ENCODE measurements around the gene PLEKHA6. TPM values are rescaled to one million over a fixed set of nuclear protein-coding genes. Genes with fewer than 3 reads are reported as not detected.

The PLEKHA6 gene, protein sequence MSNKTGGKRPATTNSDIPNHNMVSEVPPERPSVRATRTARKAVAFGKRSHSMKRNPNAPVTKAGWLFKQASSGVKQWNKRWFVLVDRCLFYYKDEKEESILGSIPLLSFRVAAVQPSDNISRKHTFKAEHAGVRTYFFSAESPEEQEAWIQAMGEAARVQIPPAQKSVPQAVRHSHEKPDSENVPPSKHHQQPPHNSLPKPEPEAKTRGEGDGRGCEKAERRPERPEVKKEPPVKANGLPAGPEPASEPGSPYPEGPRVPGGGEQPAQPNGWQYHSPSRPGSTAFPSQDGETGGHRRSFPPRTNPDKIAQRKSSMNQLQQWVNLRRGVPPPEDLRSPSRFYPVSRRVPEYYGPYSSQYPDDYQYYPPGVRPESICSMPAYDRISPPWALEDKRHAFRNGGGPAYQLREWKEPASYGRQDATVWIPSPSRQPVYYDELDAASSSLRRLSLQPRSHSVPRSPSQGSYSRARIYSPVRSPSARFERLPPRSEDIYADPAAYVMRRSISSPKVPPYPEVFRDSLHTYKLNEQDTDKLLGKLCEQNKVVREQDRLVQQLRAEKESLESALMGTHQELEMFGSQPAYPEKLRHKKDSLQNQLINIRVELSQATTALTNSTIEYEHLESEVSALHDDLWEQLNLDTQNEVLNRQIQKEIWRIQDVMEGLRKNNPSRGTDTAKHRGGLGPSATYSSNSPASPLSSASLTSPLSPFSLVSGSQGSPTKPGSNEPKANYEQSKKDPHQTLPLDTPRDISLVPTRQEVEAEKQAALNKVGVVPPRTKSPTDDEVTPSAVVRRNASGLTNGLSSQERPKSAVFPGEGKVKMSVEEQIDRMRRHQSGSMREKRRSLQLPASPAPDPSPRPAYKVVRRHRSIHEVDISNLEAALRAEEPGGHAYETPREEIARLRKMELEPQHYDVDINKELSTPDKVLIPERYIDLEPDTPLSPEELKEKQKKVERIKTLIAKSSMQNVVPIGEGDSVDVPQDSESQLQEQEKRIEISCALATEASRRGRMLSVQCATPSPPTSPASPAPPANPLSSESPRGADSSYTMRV
- total RNA-seq = 0.05 and 0.21 TPM in 2 replicates

DNA sequence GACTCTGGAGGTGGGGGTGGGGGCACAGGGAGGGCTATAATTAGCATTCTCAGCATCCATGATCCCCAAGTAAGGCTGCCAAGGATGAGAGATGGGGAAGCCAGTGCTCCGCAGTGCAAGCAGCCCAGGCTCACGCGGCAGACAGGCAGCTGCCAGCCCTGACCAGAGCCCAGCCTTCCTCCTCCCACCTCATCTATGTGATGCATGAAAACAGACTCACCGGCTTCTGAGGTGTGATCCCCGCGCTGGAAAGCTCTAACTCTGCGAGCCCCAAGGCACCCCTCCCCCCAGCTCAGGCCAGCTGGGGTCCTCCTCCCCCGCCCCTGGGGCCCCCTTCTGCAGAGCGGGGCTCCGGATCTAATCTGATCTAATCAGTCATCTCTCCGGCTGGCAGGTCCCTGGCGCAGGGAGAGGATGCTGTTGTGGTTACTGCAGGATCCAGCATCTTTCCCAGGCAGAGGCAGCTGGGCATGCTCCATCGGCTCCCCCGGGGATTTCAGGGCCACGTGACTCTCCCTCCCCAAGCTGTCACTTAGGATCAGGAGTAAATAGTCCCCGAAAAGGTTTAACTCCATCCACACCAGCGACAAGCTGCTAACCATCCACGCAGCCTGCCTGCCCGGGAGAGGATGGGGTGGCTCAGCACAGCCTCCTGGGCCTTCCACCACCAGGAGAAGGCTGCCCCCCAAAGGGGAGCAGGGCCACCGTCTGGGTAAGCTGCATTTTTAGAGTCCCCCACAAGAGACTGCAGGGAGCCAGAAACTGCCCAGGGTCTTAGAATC lies at the start of gene PLEKHA6:
Gene PLEKHA6 (minus strand): TSS at position 456 of the 782 bp plus-strand sequence. CDS start 86,202 bp downstream, outside the sequence.
- Mint-ChIP-seq H3K27ac (no peak within 1 kb of the TSS), H3K27me3 (ENCODE audit: insufficient read depth) (peaks cover 24% of the 10 kb centered on the region), H3K9me3 (no peaks in the 10 kb centered on the region), H3K4me3 (no peak within 1 kb of the TSS), H3K4me1 (ENCODE audit: low read depth) (peaks cover 24% of the 10 kb centered on the region), H3K36me3 (ENCODE audit: low read depth) (no peaks in the 10 kb centered on the region)
- no peak for DNase-seq (ENCODE audit: low spot score)
- intact Hi-C loops (cut with micrococcal nuclease) = no loop called here

DNA sequence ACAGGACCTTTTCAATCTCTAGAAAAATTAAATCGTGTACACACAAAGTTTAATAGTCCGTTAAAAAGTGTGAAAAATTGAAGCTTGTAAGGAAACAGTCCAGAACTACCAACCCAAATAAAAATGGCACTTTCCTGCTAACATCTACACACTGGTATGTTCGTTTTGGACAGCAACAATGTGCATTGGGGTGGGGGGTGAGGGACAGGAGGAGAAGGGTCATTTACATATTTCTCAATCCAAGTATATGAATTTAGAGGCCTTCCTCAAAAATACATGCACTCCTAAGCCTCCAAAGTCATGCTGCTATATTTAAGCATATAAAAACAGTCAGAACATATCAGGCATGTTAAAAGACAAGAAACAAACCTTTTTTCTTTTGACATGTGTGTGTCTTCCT lies 49.4 kb upstream of the PLEKHA6 start:
- H3K4me3 Mint-ChIP-seq = peak overlapping the region; percentile 99
- H3K9me3 Mint-ChIP-seq = no peaks in the 10 kb centered on the region
- no peak for DNase-seq (ENCODE audit: low spot score)
- peaks cover 48% of the 10 kb centered on the region for H3K36me3 Mint-ChIP-seq (ENCODE audit: low read depth)
- peaks cover 31% of the 10 kb centered on the region for H3K4me1 Mint-ChIP-seq (ENCODE audit: low read depth)
- intact Hi-C loops (cut with micrococcal nuclease) = loop anchor here (2.0 kb wide), 1 partner anchor 30 kb away; no protein-coding TSS in a partner anchor
- peak overlapping the region; percentile 44 for H3K27ac Mint-ChIP-seq
- no peaks in the 10 kb centered on the region for H3K27me3 Mint-ChIP-seq (ENCODE audit: insufficient read depth)

DNA sequence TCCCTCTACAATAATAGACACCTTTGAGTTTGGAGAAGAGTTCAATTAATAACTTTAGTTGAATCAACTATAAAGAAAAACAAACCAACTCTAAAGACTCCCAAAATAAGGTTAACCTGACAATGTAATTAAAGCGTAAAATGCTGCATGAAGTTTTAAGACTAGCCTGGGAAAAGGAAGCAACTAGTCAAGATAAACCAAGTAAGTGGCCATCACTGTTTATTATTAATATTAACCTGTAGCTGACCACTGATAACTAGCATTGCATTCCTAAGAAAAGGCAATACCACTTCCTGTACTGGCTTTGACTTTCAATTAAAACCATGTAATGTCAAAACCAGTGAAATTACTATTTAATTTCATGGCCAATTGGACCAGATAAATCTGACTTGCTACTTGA lies 48.9 kb upstream of the PLEKHA6 start:
- intact Hi-C loops (cut with micrococcal nuclease) = loop anchor here (2.0 kb wide), 1 partner anchor 30 kb away; no protein-coding TSS in a partner anchor
- DNase-seq (ENCODE audit: low spot score) = no peak
- peak overlapping the region; percentile 99 for H3K4me3 Mint-ChIP-seq
- H3K27me3 Mint-ChIP-seq (ENCODE audit: insufficient read depth) = no peaks in the 10 kb centered on the region
- H3K27ac Mint-ChIP-seq = peak overlapping the region; percentile 70
- H3K9me3 Mint-ChIP-seq = no peaks in the 10 kb centered on the region
- H3K4me1 Mint-ChIP-seq (ENCODE audit: low read depth) = peaks cover 36% of the 10 kb centered on the region
- peaks cover 53% of the 10 kb centered on the region for H3K36me3 Mint-ChIP-seq (ENCODE audit: low read depth)

DNA sequence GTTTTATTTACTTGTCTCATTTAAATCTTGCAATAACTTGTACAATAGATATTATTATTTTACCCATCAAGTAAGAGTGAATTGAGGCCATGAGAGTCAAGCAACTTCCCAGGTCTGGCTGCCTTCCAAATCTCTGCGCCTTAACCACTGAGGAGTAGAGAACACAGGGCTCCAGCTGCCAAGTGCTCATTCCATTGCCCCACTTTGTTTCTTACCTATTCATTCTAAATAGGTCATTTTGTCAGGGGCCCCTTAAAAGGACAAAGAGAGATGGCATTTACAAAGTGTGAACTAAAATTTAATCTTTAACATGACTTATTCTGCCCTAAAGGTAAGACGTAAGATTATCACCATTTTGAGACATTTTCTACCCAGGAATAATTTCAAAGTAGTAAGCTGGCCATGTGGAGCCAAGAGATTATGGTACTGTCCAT lies 48.4 kb upstream of the PLEKHA6 start:
- Mint-ChIP-seq H3K27ac (peak overlapping the region; percentile 70), H3K4me1 (ENCODE audit: low read depth) (peaks cover 34% of the 10 kb centered on the region), H3K36me3 (ENCODE audit: low read depth) (peaks cover 53% of the 10 kb centered on the region), H3K27me3 (ENCODE audit: insufficient read depth) (no peaks in the 10 kb centered on the region), H3K9me3 (no peaks in the 10 kb centered on the region), H3K4me3 (peak overlapping the region; percentile 99)
- no peak for DNase-seq (ENCODE audit: low spot score)
- intact Hi-C loops (cut with micrococcal nuclease) = loop anchor here (2.0 kb wide), 1 partner anchor 29 kb away; no protein-coding TSS in a partner anchor

DNA sequence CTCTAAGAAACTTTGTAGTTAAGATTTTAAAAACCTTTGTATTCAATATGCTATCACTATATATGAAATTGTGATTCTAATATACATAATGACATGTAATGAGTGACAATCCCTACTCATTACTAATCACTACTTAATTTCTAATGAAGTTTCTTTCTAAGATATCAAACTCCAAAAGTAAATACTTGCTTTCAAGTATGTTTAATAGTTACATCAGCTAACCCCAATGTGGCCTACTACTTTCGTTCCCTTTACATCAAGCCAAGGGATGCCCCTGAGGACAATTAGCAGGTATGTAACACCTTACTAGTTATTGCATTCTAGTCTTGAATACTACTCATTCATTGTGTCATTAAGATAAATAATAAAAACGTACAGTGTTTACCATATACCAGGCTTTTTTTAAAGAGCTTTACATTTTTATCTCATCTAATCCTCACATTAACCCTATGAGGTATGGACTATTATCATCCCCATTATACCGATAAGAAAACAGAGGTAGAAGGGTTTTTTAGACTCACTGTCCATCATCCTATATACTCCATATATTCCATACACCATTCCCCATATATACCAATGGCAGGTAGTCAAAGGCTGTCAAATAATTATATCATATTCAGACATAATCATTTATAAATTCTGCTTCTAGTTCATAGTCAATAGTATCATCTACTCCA lies 47.7 kb upstream of the PLEKHA6 start:
- peak overlapping the region; percentile 99 for H3K4me3 Mint-ChIP-seq
- DNase-seq (ENCODE audit: low spot score) = no peak
- H3K27ac Mint-ChIP-seq = peak overlapping the region; percentile 63
- no peaks in the 10 kb centered on the region for H3K27me3 Mint-ChIP-seq (ENCODE audit: insufficient read depth)
- peaks cover 30% of the 10 kb centered on the region for H3K4me1 Mint-ChIP-seq (ENCODE audit: low read depth)
- H3K9me3 Mint-ChIP-seq = no peaks in the 10 kb centered on the region
- peaks cover 56% of the 10 kb centered on the region for H3K36me3 Mint-ChIP-seq (ENCODE audit: low read depth)
- intact Hi-C loops (cut with micrococcal nuclease) = no loop called here

DNA sequence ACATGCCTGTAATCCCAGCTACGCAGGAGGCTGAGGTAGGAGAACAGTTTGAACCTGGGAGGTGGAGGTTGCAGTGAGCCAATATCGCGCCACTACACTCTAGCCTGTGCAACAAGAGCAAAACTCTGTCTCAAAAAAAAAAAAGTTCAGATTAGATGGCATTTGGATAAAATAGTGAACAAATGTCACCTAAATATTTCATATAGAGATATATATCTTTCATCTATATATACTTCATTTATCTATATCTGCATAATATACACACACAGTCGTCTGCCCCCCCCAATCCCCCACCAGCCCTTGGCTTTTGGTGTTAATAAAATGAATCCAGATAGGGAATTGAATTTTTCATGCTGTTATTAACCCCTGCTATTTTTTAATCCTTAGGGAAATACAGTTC lies 46.9 kb upstream of the PLEKHA6 start:
- peaks cover 34% of the 10 kb centered on the region for H3K4me1 Mint-ChIP-seq (ENCODE audit: low read depth)
- intact Hi-C loops (cut with micrococcal nuclease) = no loop called here
- H3K27ac Mint-ChIP-seq = no peak overlapping the region
- no peaks in the 10 kb centered on the region for H3K27me3 Mint-ChIP-seq (ENCODE audit: insufficient read depth)
- DNase-seq (ENCODE audit: low spot score) = no peak
- peaks cover 59% of the 10 kb centered on the region for H3K36me3 Mint-ChIP-seq (ENCODE audit: low read depth)
- H3K9me3 Mint-ChIP-seq = no peaks in the 10 kb centered on the region
- H3K4me3 Mint-ChIP-seq = peak overlapping the region; percentile 99

DNA sequence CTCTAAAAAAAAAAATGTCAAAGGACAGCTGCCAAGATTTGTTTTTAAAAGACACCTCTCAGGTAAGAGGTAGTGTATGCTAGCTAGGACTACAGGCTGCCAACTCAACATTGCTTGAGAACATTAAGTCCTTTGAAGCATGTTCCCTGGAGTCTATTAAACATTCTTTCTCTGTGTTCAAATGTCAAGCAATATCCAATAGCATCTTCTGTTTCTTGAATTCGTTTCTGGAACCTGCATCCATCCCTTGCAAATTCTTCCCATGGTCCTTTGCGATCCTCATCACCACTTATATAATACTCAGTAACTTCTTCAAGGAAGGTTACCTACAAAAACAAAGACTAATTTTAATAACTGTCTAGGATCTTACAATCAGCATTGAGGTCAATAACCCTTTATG lies 46.3 kb upstream of the PLEKHA6 start:
- Mint-ChIP-seq H3K27me3 (ENCODE audit: insufficient read depth) (no peaks in the 10 kb centered on the region), H3K36me3 (ENCODE audit: low read depth) (peaks cover 65% of the 10 kb centered on the region), H3K4me3 (peak overlapping the region; percentile 99), H3K27ac (peak overlapping the region; percentile 40), H3K9me3 (no peaks in the 10 kb centered on the region), H3K4me1 (ENCODE audit: low read depth) (peaks cover 34% of the 10 kb centered on the region)
- intact Hi-C loops (cut with micrococcal nuclease) = no loop called here
- DNase-seq (ENCODE audit: low spot score) = no peak

DNA sequence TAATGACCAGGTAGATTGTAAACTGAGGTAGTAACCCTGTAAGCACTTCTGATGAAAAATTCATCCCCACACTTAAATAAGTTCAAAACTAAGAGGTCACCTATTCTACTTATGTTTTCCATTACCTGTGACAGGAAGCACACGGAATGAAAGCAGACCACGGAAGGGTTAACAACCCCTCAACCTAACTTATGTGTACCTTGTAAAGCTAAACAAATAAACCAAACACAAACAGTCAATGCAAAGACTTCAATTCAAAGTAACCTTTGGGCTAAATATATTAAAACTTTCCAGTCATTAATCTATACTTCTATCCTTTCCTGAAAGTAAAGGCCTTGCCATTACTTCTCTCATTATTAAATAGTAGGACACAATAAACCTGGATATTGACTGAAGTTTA lies 44.9 kb upstream of the PLEKHA6 start:
- peaks cover 34% of the 10 kb centered on the region for H3K4me1 Mint-ChIP-seq (ENCODE audit: low read depth)
- H3K36me3 Mint-ChIP-seq (ENCODE audit: low read depth) = peaks cover 67% of the 10 kb centered on the region
- H3K27me3 Mint-ChIP-seq (ENCODE audit: insufficient read depth) = no peaks in the 10 kb centered on the region
- no peak for DNase-seq (ENCODE audit: low spot score)
- H3K9me3 Mint-ChIP-seq = no peaks in the 10 kb centered on the region
- no peak overlapping the region for H3K27ac Mint-ChIP-seq
- peak overlapping the region; percentile 7 for H3K4me3 Mint-ChIP-seq
- intact Hi-C loops (cut with micrococcal nuclease) = no loop called here

DNA sequence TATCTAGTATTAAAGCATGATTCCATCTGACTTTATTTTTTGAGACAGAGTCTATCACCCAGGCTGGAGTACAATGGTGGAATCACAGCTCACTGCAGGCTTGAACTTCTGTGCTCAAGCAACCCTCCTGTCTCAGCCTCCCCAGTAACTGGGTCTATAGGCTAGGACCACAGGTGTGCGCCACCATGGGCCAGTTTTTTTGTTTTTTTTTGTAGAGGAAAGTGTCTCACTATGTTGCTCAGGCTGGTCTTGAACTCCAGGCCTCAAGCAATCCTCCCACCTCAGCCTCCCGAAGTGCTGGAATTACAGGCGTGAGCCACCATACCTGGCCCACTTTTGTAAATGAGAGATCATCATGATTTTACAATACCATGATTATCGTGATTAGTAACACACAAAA lies 42.7 kb upstream of the PLEKHA6 start:
- Mint-ChIP-seq H3K9me3 (no peaks in the 10 kb centered on the region), H3K27me3 (ENCODE audit: insufficient read depth) (no peaks in the 10 kb centered on the region), H3K36me3 (ENCODE audit: low read depth) (peaks cover 57% of the 10 kb centered on the region), H3K27ac (no peak overlapping the region), H3K4me1 (ENCODE audit: low read depth) (peaks cover 39% of the 10 kb centered on the region), H3K4me3 (no peak overlapping the region)
- intact Hi-C loops (cut with micrococcal nuclease) = no loop called here
- DNase-seq (ENCODE audit: low spot score) = no peak

DNA sequence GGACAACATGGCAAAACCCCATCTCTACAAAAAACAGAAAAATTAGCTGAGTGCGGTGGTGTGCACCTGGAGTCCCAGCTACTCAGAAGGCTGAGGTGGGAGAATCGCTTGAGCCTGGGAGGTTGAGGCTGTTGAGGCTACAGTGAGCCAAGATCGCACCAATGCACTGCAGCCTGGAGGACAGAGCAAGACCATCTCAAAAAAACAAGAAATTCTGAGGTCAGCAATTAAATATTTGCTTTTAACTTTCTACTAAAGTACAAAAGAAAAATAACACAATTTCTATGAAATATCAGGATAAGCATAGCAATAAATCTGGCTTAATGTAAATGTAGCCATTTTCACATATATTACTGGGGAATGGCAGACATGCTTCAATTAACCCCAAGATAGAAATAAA lies 42.0 kb upstream of the PLEKHA6 start:
- intact Hi-C loops (cut with micrococcal nuclease) = no loop called here
- Mint-ChIP-seq H3K27ac (no peak overlapping the region), H3K4me3 (no peak overlapping the region), H3K27me3 (ENCODE audit: insufficient read depth) (no peaks in the 10 kb centered on the region), H3K9me3 (no peaks in the 10 kb centered on the region), H3K4me1 (ENCODE audit: low read depth) (peaks cover 34% of the 10 kb centered on the region), H3K36me3 (ENCODE audit: low read depth) (peaks cover 52% of the 10 kb centered on the region)
- DNase-seq (ENCODE audit: low spot score) = no peak

DNA sequence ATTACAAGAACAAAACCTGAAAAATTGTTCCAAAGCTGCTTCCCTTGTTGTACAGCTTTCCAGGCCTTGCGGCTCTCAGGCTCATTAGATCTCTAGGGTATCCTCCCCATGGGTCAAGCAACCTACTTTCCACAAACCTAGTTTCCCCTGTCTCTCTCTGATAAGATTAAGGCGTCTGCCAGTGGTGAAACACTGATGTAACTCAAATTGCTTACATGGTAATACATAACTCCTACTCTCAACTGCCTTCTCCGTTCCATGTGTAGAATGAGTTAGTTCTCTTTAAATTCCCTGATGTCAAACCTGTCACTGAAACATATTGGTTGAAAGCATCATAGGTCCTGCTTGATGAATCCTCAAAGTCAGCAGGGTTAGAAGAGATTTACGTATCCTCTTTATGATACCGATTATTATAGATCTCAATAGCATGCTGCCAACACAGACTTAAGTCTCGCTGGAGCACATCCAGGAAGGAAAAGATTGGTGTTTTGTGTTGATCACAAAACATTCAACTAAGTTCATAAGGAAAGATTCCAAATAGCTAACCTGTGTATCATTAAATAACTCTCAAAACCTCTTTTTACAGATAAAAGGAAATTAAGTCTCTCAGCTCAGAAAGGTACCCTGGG lies 41.3 kb upstream of the PLEKHA6 start:
- no peaks in the 10 kb centered on the region for H3K9me3 Mint-ChIP-seq
- no peaks in the 10 kb centered on the region for H3K27me3 Mint-ChIP-seq (ENCODE audit: insufficient read depth)
- H3K4me3 Mint-ChIP-seq = no peak overlapping the region
- H3K36me3 Mint-ChIP-seq (ENCODE audit: low read depth) = peaks cover 51% of the 10 kb centered on the region
- DNase-seq (ENCODE audit: low spot score) = no peak
- peaks cover 28% of the 10 kb centered on the region for H3K4me1 Mint-ChIP-seq (ENCODE audit: low read depth)
- intact Hi-C loops (cut with micrococcal nuclease) = no loop called here
- H3K27ac Mint-ChIP-seq = peak overlapping the region; percentile 6
